ENCODE data around the gene DEFB114. TPM values are rescaled to one million over a fixed set of nuclear protein-coding genes. Genes with fewer than 3 reads are reported as not detected.

The DEFB114 gene
- polyA plus RNA-seq, 2 of the 4 experiments (the other 2 are of a cell fraction), result not detected

- POLR2A ChIA-PET, result no interaction called here
- TF ChIP-seq MAFK (IDR thresholded peaks at IDR 0.05; ENCODE audit: partially characterized antibody) (no peak), E2F6 (IDR thresholded peaks at IDR 0.05; ENCODE audit: borderline replicate concordance, low read depth) (no peak), JUNB (IDR thresholded peaks at IDR 0.05) (no peak), EHMT2 (IDR thresholded peaks at IDR 0.05; ENCODE audit: low read depth) (no peak), CHD4 (IDR thresholded peaks at IDR 0.05; ENCODE audit: borderline replicate concordance) (no peak), BCL3 (IDR thresholded peaks at IDR 0.05) (no peak), SREBF2 (IDR thresholded peaks at IDR 0.05) (no peak), HOXB5 (CRISPR knock-in tag; IDR thresholded peaks at IDR 0.05) (no peak)
- TF ChIP-seq, protein P1, sequence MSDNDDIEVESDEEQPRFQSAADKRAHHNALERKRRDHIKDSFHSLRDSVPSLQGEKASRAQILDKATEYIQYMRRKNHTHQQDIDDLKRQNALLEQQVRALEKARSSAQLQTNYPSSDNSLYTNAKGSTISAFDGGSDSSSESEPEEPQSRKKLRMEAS (IDR thresholded peaks at IDR 0.05), result no peak
- Histone ChIP-seq H3K27ac (no peak overlapping the region), H3K4me2 (no peak overlapping the region), H3K9me3 (no peaks in the 10 kb centered on the region), H3K4me1 (no peaks in the 10 kb centered on the region), H3K4me3 (no peak overlapping the region)
- CTCF ChIA-PET, result no interaction called here
- DNase-seq (ENCODE audit: low read depth in 1 of 2, low spot score in 1 of 2) (no peak), ATAC-seq (no peak), FAIRE-seq (no peak)
- WGBS (ENCODE audit: missing lambda C conversion rate), result 8% methylated on average over 2 of the region's 2 CpGs
These were observed 2.9 kb upstream of the DEFB114 start for GRCh38 chr6:49966823-49967222.

GRCh38 chr6:49966334-49966733 is 2.4 kb upstream of the DEFB114 start:
- no peaks in the 10 kb centered on the region for H3K4me1 ChIP-seq
- H3K4me3 ChIP-seq, result no peak overlapping the region
- H3K4me2 ChIP-seq, result no peak overlapping the region
- CTCF ChIA-PET, result no interaction called here
- ATAC-seq, result no peak
- no peak for TF ChIP-seq KDM5A (IDR thresholded peaks at IDR 0.05)
- TF ChIP-seq, protein P1 (IDR thresholded peaks at IDR 0.05), result no peak
- no peak for TF ChIP-seq EHF (CRISPR knock-in tag; IDR thresholded peaks at IDR 0.05)
- no peak for TF ChIP-seq HOXB13 (CRISPR knock-in tag; IDR thresholded peaks at IDR 0.05; ENCODE audit: low read depth)
- no peak for TF ChIP-seq ESRRA (IDR thresholded peaks at IDR 0.05; ENCODE audit: borderline replicate concordance, low read length)
- no peak for TF ChIP-seq NPAS2 (CRISPR knock-in tag; IDR thresholded peaks at IDR 0.05; ENCODE audit: borderline replicate concordance)
- TF ChIP-seq TFCP2L1 (CRISPR knock-in tag; IDR thresholded peaks at IDR 0.05), result no peak
- TF ChIP-seq POLR2AphosphoS2 (conservative IDR thresholded peaks at IDR 0.05; ENCODE audit: low read length), result no peak
- no peak for TF ChIP-seq HOXB5 (CRISPR knock-in tag; IDR thresholded peaks at IDR 0.05)
- TF ChIP-seq CHD2 (IDR thresholded peaks at IDR 0.05; ENCODE audit: low read length, partially characterized antibody), result no peak
- no peak for TF ChIP-seq USF2 (IDR thresholded peaks at IDR 0.05)
- no peak for TF ChIP-seq ELK1 (IDR thresholded peaks at IDR 0.05; ENCODE audit: low read depth, low read length)
- TF ChIP-seq CBX8 (IDR thresholded peaks at IDR 0.05), result no peak
- no peak for TF ChIP-seq REST (IDR thresholded peaks at IDR 0.05)
- no peak for TF ChIP-seq GATA3 (IDR thresholded peaks at IDR 0.05; ENCODE audit: borderline replicate concordance)
- no peak for TF ChIP-seq MYC (IDR thresholded peaks at IDR 0.05; ENCODE audit: borderline replicate concordance, low read length)
- no peaks in the 10 kb centered on the region for H3K9me3 ChIP-seq
- DNase-seq (ENCODE audit: low read depth in 1 of 2, low spot score in 1 of 2), result no peak
- H3K27ac ChIP-seq, result no peak overlapping the region
- FAIRE-seq, result no peak
- POLR2A ChIA-PET, result no interaction called here
- WGBS (ENCODE audit: missing lambda C conversion rate), result 6% methylated on average over 2 of the region's 2 CpGs
